Ishikawa (cell line): ENCODE data around the gene SKA1.

Experiments used
- CEBPB ChIP-seq: IDR thresholded peaks from 2 replicates; pipeline ENCODE4 v1.6.1; 2012
- CREB1 ChIP-seq: IDR thresholded peaks from 2 replicates; pipeline ENCODE4 v1.6.1; 2012; ENCODE audit warnings: low read depth
- EGR1 ChIP-seq: IDR thresholded peaks from 2 replicates; pipeline ENCODE4 v1.6.1; 2012
- EP300 ChIP-seq: IDR thresholded peaks from 2 replicates; pipeline ENCODE4 v1.6.1; 2012; ENCODE audit warnings: borderline replicate concordance
- FOXM1 ChIP-seq: IDR thresholded peaks from 2 replicates; pipeline ENCODE4 v1.6.1; 2012; ENCODE audit warnings: low read depth, borderline replicate concordance
- MAX ChIP-seq: IDR thresholded peaks from 2 replicates; pipeline ENCODE4 v1.6.1; 2012
- NFIC ChIP-seq: IDR thresholded peaks from 2 replicates; pipeline ENCODE4 v1.6.1; 2012
- RAD21 ChIP-seq: IDR thresholded peaks from 2 replicates; pipeline ENCODE4 v1.6.1; 2012; ENCODE audit warnings: low read depth
- REST ChIP-seq: IDR thresholded peaks from 2 replicates; pipeline ENCODE4 v1.6.1; 2012; ENCODE audit warnings: low read depth, mild to moderate bottlenecking
- TAF1 ChIP-seq: IDR thresholded peaks from 2 replicates; pipeline ENCODE4 v1.6.1; 2012; ENCODE audit warnings: low read depth, mild to moderate bottlenecking
- TCF12 ChIP-seq: IDR thresholded peaks from 2 replicates; pipeline ENCODE4 v1.6.1; 2012; ENCODE audit warnings: low read depth
- TEAD4 ChIP-seq: IDR thresholded peaks from 2 replicates; pipeline ENCODE4 v1.6.1; 2012
- YY1 ChIP-seq: IDR thresholded peaks from 2 replicates; pipeline ENCODE4 v1.6.1; 2012; ENCODE audit warnings: low read depth
- ZBTB7A ChIP-seq: IDR thresholded peaks from 2 replicates; pipeline ENCODE4 v1.6.1; 2012; ENCODE audit warnings: low read depth
- TF ChIP-seq, protein P1 (sequence below): IDR thresholded peaks from 2 replicates; pipeline ENCODE4 v1.6.1; 2012

Gene SKA1

GRCh38 chr18:50428531-50429206 is 53.8 kb downstream of the SKA1 start:
- TF ChIP-seq, protein P1, sequence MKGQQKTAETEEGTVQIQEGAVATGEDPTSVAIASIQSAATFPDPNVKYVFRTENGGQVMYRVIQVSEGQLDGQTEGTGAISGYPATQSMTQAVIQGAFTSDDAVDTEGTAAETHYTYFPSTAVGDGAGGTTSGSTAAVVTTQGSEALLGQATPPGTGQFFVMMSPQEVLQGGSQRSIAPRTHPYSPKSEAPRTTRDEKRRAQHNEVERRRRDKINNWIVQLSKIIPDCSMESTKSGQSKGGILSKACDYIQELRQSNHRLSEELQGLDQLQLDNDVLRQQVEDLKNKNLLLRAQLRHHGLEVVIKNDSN: no peak
- TF ChIP-seq EGR1: no peak
- no peak for TF ChIP-seq YY1
- no peak for TF ChIP-seq RAD21
- no peak for TF ChIP-seq TAF1
- TF ChIP-seq EP300: no peak
- no peak for TF ChIP-seq REST
- TF ChIP-seq MAX: no peak
- no peak for TF ChIP-seq CEBPB
- no peak for TF ChIP-seq FOXM1
- TF ChIP-seq NFIC: no peak
- TF ChIP-seq ZBTB7A: no peak
- TF ChIP-seq TCF12: no peak
- TF ChIP-seq TEAD4: no peak

DNA sequence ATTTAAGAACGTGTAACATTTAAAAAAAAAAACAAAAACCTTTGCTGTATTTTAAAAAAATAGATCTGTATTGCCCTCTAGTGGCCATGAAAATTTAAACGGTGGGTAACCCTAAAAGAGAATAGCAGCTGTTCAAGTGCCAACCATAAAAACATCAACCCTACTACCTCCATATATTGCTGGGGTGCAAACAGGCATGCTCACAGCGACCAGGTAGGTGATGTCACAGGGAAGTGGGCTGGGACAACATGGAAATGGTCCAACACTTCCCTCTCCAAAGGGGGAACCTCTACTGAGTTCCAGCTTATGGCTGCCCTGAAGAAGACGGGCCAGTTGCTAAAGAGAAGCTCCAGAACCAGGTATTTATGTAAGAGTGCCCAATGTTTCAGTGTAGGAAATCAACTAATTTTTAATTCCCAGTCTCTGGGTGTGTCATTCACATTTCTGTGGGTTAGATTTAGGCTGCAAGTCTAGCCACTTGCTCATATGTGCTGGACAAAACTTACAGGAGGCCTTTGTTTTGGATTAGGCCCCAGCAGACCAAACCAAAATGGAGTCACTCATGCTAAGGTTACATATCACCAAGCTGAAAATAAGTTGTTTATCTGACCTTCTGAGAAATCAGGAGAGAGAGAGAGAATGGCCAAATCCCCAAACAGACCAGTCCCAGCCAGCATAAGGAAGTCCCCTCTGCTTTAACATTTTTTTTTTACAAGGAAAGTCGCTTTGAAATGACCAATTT is 54.5 kb downstream of the SKA1 start:
- TF ChIP-seq MAX (no peak), RAD21 (peak; percentile 39), TCF12 (no peak), CEBPB (no peak)

GRCh38 chr18:50432915-50433314 is 58.1 kb downstream of the SKA1 start:
- TF ChIP-seq TCF12: no peak
- no peak for TF ChIP-seq EGR1
- no peak for TF ChIP-seq TEAD4
- no peak for TF ChIP-seq ZBTB7A
- TF ChIP-seq, protein P1: no peak
- TF ChIP-seq YY1: no peak
- TF ChIP-seq CEBPB: no peak
- TF ChIP-seq CREB1: no peak
- no peak for TF ChIP-seq MAX
- no peak for TF ChIP-seq NFIC
- TF ChIP-seq TAF1: no peak
- TF ChIP-seq FOXM1: no peak
- no peak for TF ChIP-seq EP300
- TF ChIP-seq REST: no peak
- no peak for TF ChIP-seq RAD21

DNA sequence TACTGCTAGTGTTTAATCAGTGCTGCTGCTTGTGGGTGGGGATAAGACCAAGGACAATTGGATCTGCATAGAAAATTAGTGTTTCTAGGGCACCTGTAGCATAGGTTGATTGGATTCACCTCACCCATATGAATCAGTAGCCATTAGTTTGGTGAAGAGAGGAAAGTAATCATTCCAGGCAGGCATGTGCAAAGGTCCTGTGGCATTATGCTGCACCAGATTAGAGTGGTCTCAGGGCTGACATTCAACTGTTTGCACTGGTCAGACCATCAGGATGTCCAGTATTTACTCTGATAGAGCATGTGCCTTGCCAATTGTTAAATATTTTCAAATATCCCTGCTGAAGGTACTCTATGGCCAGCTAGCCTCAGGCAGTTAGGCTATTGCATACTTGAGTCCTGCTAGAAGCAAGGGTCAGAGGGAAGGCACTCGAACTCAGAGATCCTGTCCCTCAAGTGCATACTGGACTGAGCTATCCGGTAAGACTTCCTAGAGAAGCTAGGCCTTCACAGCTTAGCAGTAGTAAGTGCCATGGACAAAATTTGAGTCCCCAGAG is 64.7 kb downstream of the SKA1 start:
- TF ChIP-seq EGR1: no peak
- TF ChIP-seq NFIC: no peak
- no peak for TF ChIP-seq REST
- TF ChIP-seq, protein P1: no peak
- TF ChIP-seq CREB1: no peak
- TF ChIP-seq TAF1: no peak
- TF ChIP-seq TEAD4: no peak
- no peak for TF ChIP-seq FOXM1
